Omental fat pad (tissue), 4 donors: ENCODE data around the gene EZH1. TPM values are rescaled to one million over a fixed set of nuclear protein-coding genes. Genes with fewer than 3 reads are reported as not detected.

ENCODE experiments used
- ATAC-seq: fragments of 150-250 bp; one replicate; pipeline ENCODE4 v1.9.1; 2016; ENCODE audit warnings: mild to moderate bottlenecking, moderate library complexity; ENCODE audit not compliant: low FRiP score
- DNase-seq: peaks from one replicate; pipeline ENCODE4 v3.0.0-alpha.2; 2019; ENCODE audit warnings: low spot score
- total RNA-seq, 4 donors: library from RNA; depleted of rRNA; stranded (reverse); fragments of >200 nt; gene quantifications; one replicate each; pipeline ENCODE4 v1.1.0, GENCODE V29; 2016
- TF ChIP-seq, protein P1 (sequence below), 3 donors: fragments of 450-650 bp; IDR thresholded peaks; one replicate each; pipeline ENCODE4 v1.5.1; 2016 to 2017; ENCODE audit warnings: antibody characterized with exemption in 3 of 3, mild to moderate bottlenecking in 3 of 3, moderate library complexity in 2 of 3

Gene EZH1
- total RNA-seq, 4 donors from 2014 or later = 42.0 to 91.1 (median 50.9) TPM

DNA sequence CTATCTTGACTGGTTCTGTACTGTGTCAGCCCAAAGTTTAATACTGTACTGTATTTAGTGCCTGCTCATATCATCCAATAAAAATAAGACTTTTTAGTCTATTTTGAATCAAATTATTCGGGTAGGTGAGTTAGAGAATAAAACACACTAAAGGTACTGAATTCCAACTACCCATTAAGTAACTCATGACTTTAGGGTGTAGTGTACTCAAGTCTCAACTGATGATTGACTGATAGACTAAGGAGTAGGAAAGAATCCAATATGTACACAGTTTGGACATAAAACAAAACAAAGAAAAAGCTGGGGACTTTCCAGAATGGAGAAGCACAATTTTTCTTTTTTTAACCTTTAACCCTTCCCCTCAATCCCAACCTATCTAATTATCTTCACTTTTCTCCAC is 4.1 kb downstream of the EZH1 start:
- TF ChIP-seq, protein P1, sequence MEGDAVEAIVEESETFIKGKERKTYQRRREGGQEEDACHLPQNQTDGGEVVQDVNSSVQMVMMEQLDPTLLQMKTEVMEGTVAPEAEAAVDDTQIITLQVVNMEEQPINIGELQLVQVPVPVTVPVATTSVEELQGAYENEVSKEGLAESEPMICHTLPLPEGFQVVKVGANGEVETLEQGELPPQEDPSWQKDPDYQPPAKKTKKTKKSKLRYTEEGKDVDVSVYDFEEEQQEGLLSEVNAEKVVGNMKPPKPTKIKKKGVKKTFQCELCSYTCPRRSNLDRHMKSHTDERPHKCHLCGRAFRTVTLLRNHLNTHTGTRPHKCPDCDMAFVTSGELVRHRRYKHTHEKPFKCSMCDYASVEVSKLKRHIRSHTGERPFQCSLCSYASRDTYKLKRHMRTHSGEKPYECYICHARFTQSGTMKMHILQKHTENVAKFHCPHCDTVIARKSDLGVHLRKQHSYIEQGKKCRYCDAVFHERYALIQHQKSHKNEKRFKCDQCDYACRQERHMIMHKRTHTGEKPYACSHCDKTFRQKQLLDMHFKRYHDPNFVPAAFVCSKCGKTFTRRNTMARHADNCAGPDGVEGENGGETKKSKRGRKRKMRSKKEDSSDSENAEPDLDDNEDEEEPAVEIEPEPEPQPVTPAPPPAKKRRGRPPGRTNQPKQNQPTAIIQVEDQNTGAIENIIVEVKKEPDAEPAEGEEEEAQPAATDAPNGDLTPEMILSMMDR (IDR thresholded peaks at IDR 0.05) = no peak
- no peak for DNase-seq
- ATAC-seq = no peak

- no peak for ATAC-seq
- TF ChIP-seq, protein P1 (IDR thresholded peaks at IDR 0.05) = no peak
These were observed 19.7 kb downstream of the EZH1 start for GRCh38 chr17:42725143-42725542.

DNA sequence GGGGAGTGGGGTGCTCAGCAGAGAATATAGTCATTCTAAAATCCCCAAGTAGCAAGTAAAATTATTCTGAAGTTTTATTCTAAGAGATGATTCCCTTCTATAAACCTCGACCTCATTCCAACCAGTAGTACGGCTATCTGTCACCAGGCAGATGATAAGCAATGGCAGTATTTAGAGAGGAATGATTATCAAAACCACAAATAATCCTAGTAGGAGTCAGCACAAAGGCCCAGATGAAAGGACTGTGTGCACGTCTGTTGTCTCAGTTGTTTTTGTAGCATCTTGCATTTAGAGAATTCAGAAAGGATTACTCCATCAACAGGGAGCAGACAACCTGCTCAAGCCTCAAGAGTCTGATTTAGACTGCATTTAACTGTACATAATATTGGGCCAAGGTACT is 21.2 kb downstream of the EZH1 start:
- ATAC-seq = no peak
- TF ChIP-seq, protein P1 (IDR thresholded peaks at IDR 0.05) = no peak
- DNase-seq = no peak

More at GRCh38 chr17:42725143-42725542, 19.7 kb downstream of the EZH1 start:
- no peak for DNase-seq

- TF ChIP-seq, protein P1 (IDR thresholded peaks at IDR 0.05) = peak in 1 of 3 donors; percentile 49
- DNase-seq (no peak), ATAC-seq (peak; percentile 71)
These were observed 23.8 kb downstream of the EZH1 start for GRCh38 chr17:42720996-42721583.

- TF ChIP-seq, protein P1 (IDR thresholded peaks at IDR 0.05) = no peak
- DNase-seq (no peak), ATAC-seq (no peak)
These were observed 35.3 kb downstream of the EZH1 start for GRCh38 chr17:42709561-42709960.

DNA sequence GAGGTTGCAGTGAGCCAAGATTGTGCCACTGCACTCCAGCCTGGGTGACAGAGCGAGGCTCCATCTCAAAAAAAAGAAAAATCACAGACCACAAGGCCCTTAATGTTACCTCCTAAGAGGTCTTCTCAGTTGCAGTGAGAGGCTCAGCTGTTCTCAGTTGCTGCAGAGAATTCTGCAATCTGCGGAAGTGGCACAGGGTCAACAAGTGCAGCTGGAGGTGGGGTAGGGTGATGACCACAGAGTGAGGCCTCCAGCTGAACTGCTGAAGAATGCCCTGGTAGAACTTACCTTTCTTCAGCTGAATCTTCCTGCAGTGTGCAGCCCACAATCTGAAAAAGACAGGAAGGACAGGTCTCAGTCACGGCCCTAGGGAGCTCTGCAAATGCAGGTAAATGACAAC is 36.3 kb downstream of the EZH1 start:
- DNase-seq = no peak
- no peak for ATAC-seq
- TF ChIP-seq, protein P1 (IDR thresholded peaks at IDR 0.05) = no peak

DNA sequence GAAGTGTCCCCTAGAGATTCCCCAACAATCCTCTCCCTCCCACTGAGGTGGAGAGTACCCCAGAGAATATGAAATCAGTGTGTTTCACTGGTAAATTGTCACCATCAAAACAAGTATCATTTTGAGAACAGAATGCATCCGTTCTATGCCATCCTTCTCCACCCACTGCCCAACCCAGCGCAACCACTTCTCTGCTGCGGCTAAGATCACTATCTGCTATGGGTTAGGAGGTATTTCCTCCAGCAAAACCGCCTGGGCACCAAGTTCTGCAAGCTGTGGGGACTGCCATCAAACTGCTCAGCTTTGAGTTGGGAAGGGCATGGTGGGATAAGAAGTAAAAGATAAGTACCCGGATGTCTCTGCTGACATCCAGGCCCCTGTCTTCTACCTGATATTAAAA is 38.1 kb downstream of the EZH1 start:
- DNase-seq (no peak), ATAC-seq (no peak)
- TF ChIP-seq, protein P1 (IDR thresholded peaks at IDR 0.05) = no peak
